HCT116 (cell line): ENCODE measurements around the gene C13orf46. TPM values are rescaled to one million over a fixed set of nuclear protein-coding genes. Genes with fewer than 3 reads are reported as not detected.

Experiments used
- ATAC-seq: fragments of 200-7000 bp; cut with Tn5 transposase; 2 replicates; pipeline ENCODE4 v1.9.1; 2020; ENCODE audit warnings: mild to moderate bottlenecking, moderate library complexity
- BruUV-seq: library from RNA; stranded (reverse); fragments of 400-500 nt; replicated peaks from 2 replicates; lab custom pipeline; 2021; lab: Mats Ljungman, UMichigan
- CTCF ChIA-PET: fragments of 300-600 bp; sonication (Branson Sonifier 250); formaldehyde crosslinking; loops from one replicate; lab custom pipeline; 2021; ENCODE audit warnings: antibody characterized with exemption; lab: Charles Lee
- POLR2A ChIA-PET: fragments of 300-600, 350-600 bp; sonication (Branson Sonifier 250); formaldehyde crosslinking; loops from one replicate; lab custom pipeline; 2021; ENCODE audit warnings: antibody characterized with exemption; lab: Charles Lee
- RAD21 ChIA-PET, 2 experiments: fragments of 300-600 bp; sonication (Branson Sonifier 250); formaldehyde crosslinking; loops; one replicate each; lab custom pipeline; 2023; ENCODE audit warnings: low total read pairs in 2 of 2; ENCODE audit not compliant: uncharacterized antibody in 2 of 2, unreplicated experiment in 2 of 2, low non-redundant PET in 1 of 2; lab: Charles Lee
- DNase-seq: peaks from one replicate; pipeline ENCODE4 v3.0.0-alpha.2; 2010; ENCODE audit warnings: low read depth, low spot score
- H2AFZ ChIP-seq: fragments of 200-600 bp; shearing (Covaris generic), sonication (generic); 2 replicates; pipeline ENCODE4 v1.6.1; 2017; ENCODE audit warnings: low read depth, mixed run types, mixed read lengths, antibody characterized with exemption, low read length; ENCODE audit not compliant: poor library complexity, severe bottlenecking
- H3K27ac ChIP-seq: 2 replicates; pipeline ENCODE4 v1.5.1; 2012; ENCODE audit warnings: low read depth, low read length
- H3K27me3 ChIP-seq: fragments of 200-600 bp; sonication (generic); 2 replicates; pipeline ENCODE4 v1.6.1; 2016; ENCODE audit warnings: mixed run types, low read length, mixed read lengths; ENCODE audit not compliant: insufficient read depth
- H3K36me3 ChIP-seq, 2 experiments: fragments of 200-500 bp in 1 of 2; fragments of 200-600 bp in 1 of 2; sonication (Bioruptor generic) in 1 of 2; sonication (generic) in 1 of 2; 2 replicates each; pipeline versions ENCODE4 v1.5.1 to v1.6.1; 2014 to 2016; ENCODE audit warnings: low read length in 2 of 2, inconsistent platforms in 1 of 2, mixed read lengths in 1 of 2, mixed run types in 1 of 2; ENCODE audit not compliant: insufficient read depth in 2 of 2, control insufficient read depth in 1 of 2
- H3K4me1 ChIP-seq, 2 experiments: fragments of 200-600 bp in 1 of 2; sonication (generic) in 1 of 2; 2 replicates each; pipeline versions ENCODE4 v1.5.1 to v1.6.1; 2012 to 2017; ENCODE audit warnings: low read length in 2 of 2, inconsistent platforms in 1 of 2, mild to moderate bottlenecking in 1 of 2, mixed read lengths in 1 of 2, mixed run types in 1 of 2, moderate library complexity in 1 of 2; ENCODE audit not compliant: insufficient read depth in 2 of 2, control insufficient read depth in 1 of 2
- H3K4me2 ChIP-seq: fragments of 200-600 bp; sonication (generic); 2 replicates; pipeline ENCODE4 v1.6.1; 2017; ENCODE audit warnings: mixed run types, low read length, mixed read lengths
- H3K4me3 ChIP-seq, 2 experiments: fragments of 200-600 bp in 1 of 2; sonication (generic) in 1 of 2; replicated peaks in 1 of 2; 2 replicates each; pipeline ENCODE4 v1.5.1; 2011 to 2016; ENCODE audit warnings: low read length in 2 of 2, control low read depth in 1 of 2, low read depth in 1 of 2, mild to moderate bottlenecking in 1 of 2, mixed read lengths in 1 of 2, mixed run types in 1 of 2
- H3K79me2 ChIP-seq: fragments of 200-600 bp; sonication (generic); 2 replicates; pipeline ENCODE4 v1.6.1; 2017; ENCODE audit warnings: mild to moderate bottlenecking, mixed run types, low read length, moderate library complexity, mixed read lengths; ENCODE audit not compliant: insufficient read depth
- H3K9ac ChIP-seq: fragments of 200-600 bp; sonication (generic); 2 replicates; pipeline ENCODE4 v1.6.1; 2016; ENCODE audit warnings: low read length, mixed read lengths
- H3K9me2 ChIP-seq: fragments of 200-600 bp; sonication (generic), shearing (Covaris generic); 2 replicates; pipeline ENCODE4 v1.6.1; 2017; ENCODE audit warnings: mixed run types, mild to moderate bottlenecking, moderate library complexity; ENCODE audit not compliant: insufficient read depth
- H3K9me3 ChIP-seq, 2 experiments: fragments of 200-500 bp in 1 of 2; fragments of 200-600 bp in 1 of 2; sonication (Bioruptor generic) in 1 of 2; sonication (generic) in 1 of 2; 2 replicates each; pipeline ENCODE4 v1.6.1; 2014 to 2017; ENCODE audit warnings: low read length in 2 of 2, mixed read lengths in 2 of 2, inconsistent platforms in 1 of 2, low read depth in 1 of 2, mild to moderate bottlenecking in 1 of 2, mixed run types in 1 of 2, moderate library complexity in 1 of 2; ENCODE audit not compliant: control insufficient read depth in 1 of 2, insufficient read depth in 1 of 2
- H4K20me1 ChIP-seq: fragments of 200-600 bp; sonication (generic), shearing (Covaris generic); 2 replicates; pipeline ENCODE4 v1.6.1; 2017; ENCODE audit warnings: mixed run types, mild to moderate bottlenecking, moderate library complexity; ENCODE audit not compliant: insufficient read depth
- POLR2A ChIP-seq: IDR thresholded peaks from 2 replicates; pipeline ENCODE4 v1.7.0; 2011; ENCODE audit warnings: borderline replicate concordance; ENCODE audit not compliant: insufficient read depth, insufficient read length; ENCODE audit errors: extremely low read depth
- POLR2AphosphoS5 ChIP-seq: IDR thresholded peaks from 2 replicates; pipeline ENCODE4 v1.6.1; 2011; ENCODE audit warnings: mild to moderate bottlenecking, low read depth, low read length, moderate library complexity
- SIN3A ChIP-seq: IDR thresholded peaks from 2 replicates; pipeline ENCODE4 v1.6.1; 2012; ENCODE audit warnings: low read depth
- SRF ChIP-seq: IDR thresholded peaks from 2 replicates; pipeline ENCODE4 v1.6.1; 2012; ENCODE audit warnings: low read depth
- YY1 ChIP-seq: IDR thresholded peaks from 2 replicates; pipeline ENCODE4 v1.6.1; 2011; ENCODE audit warnings: low read length, low read depth, moderate library complexity, mild to moderate bottlenecking; ENCODE audit not compliant: insufficient replicate concordance; ENCODE audit errors: extremely low read depth
- intact Hi-C: fragments of 100-400 bp; cut with micrococcal nuclease; formaldehyde crosslinking; loops from 2 replicates; pipeline ENCODE4 v1.10.0; 2022
- total RNA-seq: library from RNA; stranded (reverse); gene quantifications from one replicate; pipeline ENCODE4 v1.2.1, GENCODE V29; 2021; ENCODE audit not compliant: unreplicated experiment
- TF ChIP-seq, protein P1 (sequence below), 3 experiments: fragments of 200-600 bp in 1 of 3; sonication (generic) in 1 of 3; IDR thresholded peaks in 2 of 3; conservative IDR thresholded peaks in 1 of 3; 2 replicates each; pipeline ENCODE4 v1.5.1; 2012 to 2017; ENCODE audit warnings: low read depth in 2 of 3, low read length in 2 of 3, antibody characterized with exemption in 1 of 3, borderline replicate concordance in 1 of 3, control low read depth in 1 of 3, mild to moderate bottlenecking in 1 of 3, mixed read lengths in 1 of 3, mixed run types in 1 of 3, moderate library complexity in 1 of 3; ENCODE audit not compliant: insufficient read depth in 1 of 3

Gene C13orf46
- total RNA-seq, 1 experiment from 2014 or later: 0.93 TPM

DNA sequence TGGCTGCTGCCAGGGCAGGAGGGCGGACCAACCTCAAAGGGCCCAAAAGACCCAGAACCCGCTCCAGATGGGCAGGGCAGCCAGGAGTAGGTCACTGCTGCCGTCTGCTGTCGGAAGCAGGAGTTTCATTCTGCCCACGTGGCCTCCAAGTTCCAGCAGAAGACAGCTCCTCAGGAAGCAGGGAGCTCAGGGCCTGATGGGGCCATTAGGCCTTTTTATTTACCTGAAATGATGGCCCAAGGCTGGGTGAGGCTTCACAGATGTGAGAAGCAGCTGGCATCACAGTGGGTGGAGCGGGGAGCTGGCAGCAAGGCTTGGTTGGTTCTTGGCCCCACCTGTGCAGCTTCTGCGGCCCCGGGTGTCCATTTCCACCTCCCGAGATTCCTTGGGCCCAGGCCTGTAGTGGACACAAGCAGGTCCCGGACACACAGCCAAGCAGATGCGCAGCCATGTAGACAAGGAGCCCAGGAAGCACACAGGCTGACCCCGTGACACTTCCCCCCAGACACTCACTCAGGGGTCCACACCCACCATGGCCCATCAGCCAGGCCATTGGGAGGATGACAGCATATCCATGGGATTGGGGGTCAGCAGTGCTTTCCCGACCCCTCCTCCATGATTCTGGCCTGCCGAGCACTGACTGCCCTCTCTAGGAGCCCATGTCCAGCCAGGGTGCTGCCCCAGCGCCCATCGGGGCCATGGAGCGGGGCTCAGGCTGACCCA is 26.4 kb downstream of the C13orf46 start:
- POLR2A ChIA-PET: no interaction called here
- RAD21 ChIA-PET: no interaction called here
- no peaks in the 10 kb centered on the region for H3K36me3 ChIP-seq
- no peak overlapping the region for H2AFZ ChIP-seq
- no peaks in the 10 kb centered on the region for H3K79me2 ChIP-seq
- DNase-seq: peak; percentile 12
- H3K27me3 ChIP-seq: no peaks in the 10 kb centered on the region
- TF ChIP-seq SRF (no peak), POLR2AphosphoS5 (no peak), POLR2A (no peak), YY1 (no peak), SIN3A (no peak)
- TF ChIP-seq, protein P1, sequence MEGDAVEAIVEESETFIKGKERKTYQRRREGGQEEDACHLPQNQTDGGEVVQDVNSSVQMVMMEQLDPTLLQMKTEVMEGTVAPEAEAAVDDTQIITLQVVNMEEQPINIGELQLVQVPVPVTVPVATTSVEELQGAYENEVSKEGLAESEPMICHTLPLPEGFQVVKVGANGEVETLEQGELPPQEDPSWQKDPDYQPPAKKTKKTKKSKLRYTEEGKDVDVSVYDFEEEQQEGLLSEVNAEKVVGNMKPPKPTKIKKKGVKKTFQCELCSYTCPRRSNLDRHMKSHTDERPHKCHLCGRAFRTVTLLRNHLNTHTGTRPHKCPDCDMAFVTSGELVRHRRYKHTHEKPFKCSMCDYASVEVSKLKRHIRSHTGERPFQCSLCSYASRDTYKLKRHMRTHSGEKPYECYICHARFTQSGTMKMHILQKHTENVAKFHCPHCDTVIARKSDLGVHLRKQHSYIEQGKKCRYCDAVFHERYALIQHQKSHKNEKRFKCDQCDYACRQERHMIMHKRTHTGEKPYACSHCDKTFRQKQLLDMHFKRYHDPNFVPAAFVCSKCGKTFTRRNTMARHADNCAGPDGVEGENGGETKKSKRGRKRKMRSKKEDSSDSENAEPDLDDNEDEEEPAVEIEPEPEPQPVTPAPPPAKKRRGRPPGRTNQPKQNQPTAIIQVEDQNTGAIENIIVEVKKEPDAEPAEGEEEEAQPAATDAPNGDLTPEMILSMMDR (IDR thresholded peaks at IDR 0.05 in 2 of 3, conservative IDR thresholded peaks at IDR 0.05 in 1 of 3; ENCODE audit: borderline replicate concordance in 1 of 3, insufficient read depth in 1 of 3, low read depth in 2 of 3, low read length in 2 of 3): peak in 2 of 3 experiments; percentile 39 to 46; a peak in 3 of 6 replicates
- H3K9me3 ChIP-seq: no peaks in the 10 kb centered on the region
- H3K9me2 ChIP-seq: no peaks in the 10 kb centered on the region
- H3K27ac ChIP-seq: no peak overlapping the region
- H3K9ac ChIP-seq: no peak overlapping the region
- BruUV-seq: no TSS peak
- no peak overlapping the region for H3K4me2 ChIP-seq
- H4K20me1 ChIP-seq: no peaks in the 10 kb centered on the region
- no peak overlapping the region for H3K4me3 ChIP-seq
- intact Hi-C loops: no loop called here
- H3K4me1 ChIP-seq: peaks cover 0 to 10% of the 10 kb centered on the region in 2 experiments; a peak in 3 of 4 replicates
- peak; percentile 37 for ATAC-seq
- CTCF ChIA-PET: interaction anchor here (0.7 to 1.3 kb wide), 5 partner anchors 84 to 383 kb away, joined by 3 read pairs; no protein-coding TSS in a partner anchor
